Cardiac atrium fibroblast (primary cell): ENCODE results near the gene IGFLR1. TPM values are rescaled to one million over a fixed set of nuclear protein-coding genes. Genes with fewer than 3 reads are reported as not detected.

Experiments
- total RNA-seq: library from RNA; depleted of rRNA; stranded (reverse); fragments of >200 nt; gene quantifications from 2 replicates; pipeline ENCODE4 v1.2.3, GENCODE V29; 2015

The IGFLR1 gene
- total RNA-seq, result 2.4 and 2.9 TPM in 2 replicates

GRCh38 chr19:35742121-35742724, at the start of gene IGFLR1:
Gene IGFLR1, minus strand, starts transcription at chr19:35742452. Its CDS starts 1,272 bp downstream, at chr19:35741180.

DNA sequence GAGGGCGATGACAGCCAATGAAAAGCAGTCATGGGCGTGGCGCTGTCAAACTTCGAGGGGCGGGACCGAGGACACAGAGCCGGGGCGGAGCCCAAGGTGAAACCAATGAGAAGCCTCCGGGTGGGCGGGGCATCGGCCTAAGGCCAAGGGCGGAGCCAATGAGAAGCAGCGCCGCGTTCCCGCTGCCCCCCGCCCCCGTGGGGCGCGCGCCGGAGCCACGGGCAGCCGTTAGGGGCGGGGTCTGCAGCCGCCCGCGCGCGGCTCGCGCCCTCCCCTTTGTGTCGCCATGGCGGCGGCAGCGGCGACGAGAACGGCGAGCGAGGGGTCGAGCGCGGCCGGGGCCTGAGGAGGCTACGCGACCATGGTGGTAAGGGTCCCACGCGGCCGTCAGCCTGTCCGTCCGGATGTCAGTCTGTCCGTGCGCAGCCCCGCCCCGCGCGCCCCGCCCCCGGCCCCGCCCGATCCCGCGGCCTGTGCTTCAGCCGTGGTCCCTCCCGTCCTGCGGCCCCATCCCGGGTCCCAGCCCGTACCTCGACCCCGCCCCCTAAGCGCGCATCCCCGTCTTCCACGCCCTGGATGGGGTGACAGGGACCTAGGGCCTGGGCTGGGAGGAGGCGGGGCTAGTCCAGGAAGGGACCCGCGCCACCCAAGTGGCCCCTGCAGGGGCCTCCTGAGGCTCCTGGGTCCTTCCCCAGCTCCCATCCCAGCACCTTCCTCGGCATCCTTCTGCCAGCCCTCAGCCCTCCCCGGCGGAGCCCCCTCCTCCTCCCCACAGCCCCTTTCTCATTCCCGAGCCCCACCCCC, 33.2 kb upstream of the IGFLR1 start, which contains the start of gene ARHGAP33:
Gene ARHGAP33, plus strand, starts transcription at position 267 of the 804 bp plus-strand sequence. Its CDS starts 95 bp downstream, at position 362.

GRCh38 chr19:35757749-35758608, 15.7 kb upstream of the IGFLR1 start, which contains the start of gene PROSER3:
Gene PROSER3, plus strand, starts transcription at chr19:35758176. Its CDS starts 40 bp downstream, at chr19:35758216.

DNA sequence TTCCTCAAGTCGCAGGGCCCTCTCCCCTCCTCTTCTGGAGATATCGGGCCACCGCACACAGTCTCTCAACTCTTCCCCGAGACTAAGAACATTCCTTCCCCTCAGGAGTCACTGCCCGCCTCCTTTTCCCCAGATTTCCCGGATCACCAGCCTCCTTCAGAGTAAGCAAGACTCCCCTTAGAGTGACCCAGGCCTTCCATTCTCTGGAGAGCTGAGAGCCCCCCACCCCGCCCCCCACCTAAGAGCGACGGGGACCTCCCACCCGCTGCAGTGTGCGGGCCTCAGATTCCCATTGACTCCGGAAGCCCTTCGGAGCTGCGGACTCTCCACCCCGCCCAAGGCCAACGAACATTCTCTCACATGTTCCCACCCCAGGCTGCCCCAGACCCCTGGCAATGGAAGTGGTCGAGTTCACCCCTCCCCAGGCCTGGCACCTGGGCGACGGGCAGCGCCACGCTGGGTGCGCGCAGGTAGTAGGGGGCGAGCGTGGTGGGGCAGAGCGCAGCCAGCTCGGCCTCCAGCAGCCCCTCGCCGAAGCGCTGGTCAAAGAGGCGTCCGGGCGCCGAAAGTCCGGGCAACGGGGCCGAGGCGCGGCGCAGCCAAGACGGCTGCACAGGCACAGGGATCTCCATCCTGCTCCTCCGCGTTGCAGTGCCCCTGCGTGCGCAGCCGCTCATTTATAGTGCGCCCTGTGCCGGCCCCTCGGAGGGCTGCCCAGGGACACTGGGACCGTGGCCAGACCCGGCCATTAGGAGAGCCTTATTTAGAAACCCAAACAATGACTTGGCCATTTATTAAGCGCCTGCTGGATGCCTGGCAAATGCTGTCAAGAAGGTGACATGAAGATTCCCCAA, 14.4 kb upstream of the IGFLR1 start, which contains the start of gene HSPB6:
Gene HSPB6, minus strand, starts transcription at position 653 of the 854 bp plus-strand sequence. Its CDS starts 21 bp downstream, at position 632.

DNA sequence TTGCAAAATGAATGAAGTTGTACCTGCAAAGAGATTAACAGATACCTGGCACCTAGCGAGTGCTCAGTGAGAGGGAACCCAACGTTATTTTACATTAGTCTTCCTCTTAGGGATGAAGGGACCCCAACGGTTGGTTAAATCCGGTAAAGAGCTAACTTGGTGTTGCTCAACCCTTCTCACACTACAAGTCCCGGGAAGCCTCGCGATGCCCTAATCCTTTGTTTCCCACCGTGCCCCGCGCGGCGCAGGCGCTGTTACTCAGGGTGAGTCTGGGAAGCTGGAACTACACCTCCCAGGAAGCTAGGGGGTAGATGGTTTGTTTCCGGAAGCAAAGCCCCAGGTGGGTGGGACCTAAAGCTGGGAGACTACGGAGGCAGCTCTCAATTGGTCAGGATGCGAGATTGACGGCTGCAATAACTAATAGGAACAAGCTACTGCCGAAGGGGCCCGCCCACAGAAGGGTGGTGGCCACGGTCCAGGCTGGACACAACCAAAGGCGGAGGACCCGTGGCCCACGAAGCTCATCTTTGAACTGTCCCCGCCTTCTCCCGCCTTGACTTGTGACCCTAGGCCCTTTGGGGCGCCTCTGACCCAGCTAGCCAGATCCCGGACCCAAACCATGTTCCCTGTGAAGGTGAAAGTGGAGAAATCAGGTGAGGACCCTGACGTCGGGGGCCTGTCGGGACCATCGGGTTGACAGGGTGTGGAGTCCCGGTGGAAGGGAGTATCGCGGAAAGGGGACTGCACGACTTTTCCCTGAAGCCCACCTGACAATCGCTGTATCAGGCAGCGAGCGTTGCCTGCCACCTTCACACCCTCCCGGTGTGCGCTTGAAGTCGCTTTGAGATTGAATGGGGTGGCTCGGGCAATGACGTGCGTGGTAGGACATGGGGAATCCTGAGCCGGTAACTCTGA, 6.1 kb upstream of the IGFLR1 start, which contains the start of gene LIN37:
Gene LIN37, plus strand, starts transcription at position 471 of the 915 bp plus-strand sequence. Its CDS starts 149 bp downstream, at position 620.

GRCh38 chr19:35745328-35746086, 3.3 kb upstream of the IGFLR1 start, which contains the start of the genes PSENEN and U2AF1L4:
Gene PSENEN, plus strand, starts transcription at chr19:35745651. Its CDS starts 280 bp downstream, at chr19:35745931.
Gene U2AF1L4, minus strand, starts transcription at chr19:35745418. Its CDS starts 27 bp downstream, at chr19:35745391.

GRCh38 chr19:35717665-35718344, 24.4 kb downstream of the IGFLR1 start, which contains the start of gene KMT2B:
Gene KMT2B, plus strand, starts transcription at chr19:35718003. Its CDS starts 16 bp downstream, at chr19:35718019.

GRCh38 chr19:35704218-35704617, 38.0 kb downstream of the IGFLR1 start, which contains the start of gene ZBTB32:
Gene ZBTB32, plus strand, starts transcription at chr19:35704558. Its CDS starts 10,069 bp downstream, at chr19:35714627.

Other genes starting within 250 kb of the IGFLR1 start
- 2.0 and 4.2 TPM in 2 replicates for gene DMKN, start 228.8 kb downstream of the IGFLR1 start, total RNA-seq
- gene SBSN, start 214.1 kb downstream of the IGFLR1 start, total RNA-seq, result 0.18 and 0.32 TPM in 2 replicates
- gene GAPDHS, start 209.0 kb downstream of the IGFLR1 start, total RNA-seq, result not detected in 2 replicates
- 63.8 and 65.7 TPM in 2 replicates for gene TMEM147, start 196.8 kb downstream of the IGFLR1 start, total RNA-seq
- not detected in 2 replicates for gene ATP4A, start 178.8 kb downstream of the IGFLR1 start, total RNA-seq
- not detected in 2 replicates for gene PMIS2, start 156.3 kb downstream of the IGFLR1 start, total RNA-seq
- 3.4 and 4.0 TPM in 2 replicates for gene HAUS5, start 129.7 kb downstream of the IGFLR1 start, total RNA-seq
- gene RBM42, start 113.4 kb downstream of the IGFLR1 start, total RNA-seq, result 33.6 and 65.1 TPM in 2 replicates
- 2.3 TPM in 1 of 2 replicates, not detected in the other for gene ETV2, start 100.7 kb downstream of the IGFLR1 start, total RNA-seq
- 513 and 712 TPM in 2 replicates for gene COX6B1, start 94.1 kb downstream of the IGFLR1 start, total RNA-seq
- not detected in 2 replicates for gene UPK1A, start 75.9 kb downstream of the IGFLR1 start, total RNA-seq
- gene ZBTB32, start 37.9 kb downstream of the IGFLR1 start, total RNA-seq, result not detected in 2 replicates
- gene KMT2B, start 24.4 kb downstream of the IGFLR1 start, total RNA-seq, result 7.6 and 11.5 TPM in 2 replicates
- gene U2AF1L4, start 3.0 kb upstream of the IGFLR1 start, total RNA-seq, result 14.3 and 17.8 TPM in 2 replicates
- gene PSENEN, start 3.2 kb upstream of the IGFLR1 start, total RNA-seq, result 30.3 and 37.6 TPM in 2 replicates
- 14.3 and 15.7 TPM in 2 replicates for gene LIN37, start 6.1 kb upstream of the IGFLR1 start, total RNA-seq
- 11.5 and 35.0 TPM in 2 replicates for gene HSPB6, start 14.6 kb upstream of the IGFLR1 start, total RNA-seq
- gene PROSER3, start 15.7 kb upstream of the IGFLR1 start, total RNA-seq, result 1.8 and 5.0 TPM in 2 replicates
- gene ARHGAP33, start 33.1 kb upstream of the IGFLR1 start, total RNA-seq, result 0.49 and 2.3 TPM in 2 replicates
- not detected in 2 replicates for gene PRODH2, start 70.4 kb upstream of the IGFLR1 start, total RNA-seq
- not detected in 2 replicates for gene NPHS1, start 110.1 kb upstream of the IGFLR1 start, total RNA-seq
- 0.81 TPM in 1 of 2 replicates, not detected in the other for gene KIRREL2, start 114.5 kb upstream of the IGFLR1 start, total RNA-seq
- gene APLP1, start 126.1 kb upstream of the IGFLR1 start, total RNA-seq, result 20.4 and 38.2 TPM in 2 replicates
- 2.2 and 2.4 TPM in 2 replicates for gene NFKBID, start 158.1 kb upstream of the IGFLR1 start, total RNA-seq
- not detected in 2 replicates for gene HCST, start 160.1 kb upstream of the IGFLR1 start, total RNA-seq
- not detected in 2 replicates for gene TYROBP, start 165.8 kb upstream of the IGFLR1 start, total RNA-seq
- gene LRFN3, start 193.9 kb upstream of the IGFLR1 start, total RNA-seq, result 5.0 and 12.1 TPM in 2 replicates